ENCODE results near the gene DOC2A. TPM values are rescaled to one million over a fixed set of nuclear protein-coding genes. Genes with fewer than 3 reads are reported as not detected.

The DOC2A gene
- total and polyA plus RNA-seq, 9 of the 15 experiments (the other 6 are each of a cell fraction or from before 2014, with no cell fraction given), result 0.03 to 0.38 (median 0.28) TPM; not detected in 1

GRCh38 chr16:30041841-30042240 lies 31.0 kb upstream of the DOC2A start:
- ATAC-seq (no peak), FAIRE-seq (peak; percentile 57), DNase-seq (ENCODE audit: extremely low read depth in 1 of 4, low spot score in 3 of 4) (peak in 1 of 4 experiments; percentile 44)
- intact Hi-C loops (cut with micrococcal nuclease) (no loop called here), in situ Hi-C loops (cut with MboI) (no loop called here)
- Histone ChIP-seq H3K9me1 (ENCODE audit: control insufficient read depth, insufficient read depth, low read length) (no peaks in the 10 kb centered on the region), H4K20me1 (replicated peaks; ENCODE audit: control insufficient read depth, insufficient read depth, low read length) (no peaks in the 10 kb centered on the region), H3K9ac (ENCODE audit: insufficient read depth in 1 of 2, low read depth in 2 of 2, low read length in 2 of 2) (no peak overlapping the region), H3K4me2 (ENCODE audit: insufficient read depth, low read length) (no peak overlapping the region), H2AFZ (ENCODE audit: low read depth, low read length) (no peak overlapping the region), H3K79me2 (ENCODE audit: control insufficient read depth, insufficient read depth, low read length) (no peaks in the 10 kb centered on the region), H3K36me3 (ENCODE audit: control insufficient read depth, insufficient read depth, low read length) (no peaks in the 10 kb centered on the region), H3K27ac (ENCODE audit: extremely low read depth, low read depth, low read length) (no peak overlapping the region), H3K4me1 (replicated peaks in 1 of 2; ENCODE audit: control insufficient read depth in 2 of 2, insufficient read depth in 2 of 2, low read length in 2 of 2) (peaks cover 0 to 5% of the 10 kb centered on the region in 2 experiments; a peak in 3 of 5 replicates), H3K27me3 (ENCODE audit: control insufficient read depth in 2 of 2, insufficient read depth in 2 of 2, low read length in 2 of 2) (peaks cover 0 to 8% of the 10 kb centered on the region in 2 experiments; a peak in 2 of 5 replicates), H3K9me3 (replicated peaks; ENCODE audit: control insufficient read depth, insufficient read depth, low read depth, low read length) (no peaks in the 10 kb centered on the region), H3K4me3 (no peak overlapping the region)
- no TSS peak for BruUV-seq (replicated peaks)
- WGBS (ENCODE audit: insufficient coverage, low coverage, missing lambda C conversion rate), result 0% methylated on average over 5 of the region's 5 CpGs
- POLR2A ChIA-PET, result interaction anchor here (1.1 kb wide), 1 partner anchor 11 kb away, joined by 3 read pairs; a partner anchor contains a TSS
- CTCF ChIA-PET (ENCODE audit: low intra/inter-chr PET ratio), result interaction anchor here (0.6 to 0.7 kb wide), 2 partner anchors 98 to 652 kb away, joined by 3 read pairs; no protein-coding TSS in a partner anchor
- TF ChIP-seq RAD21 (CRISPR knock-in tag; conservative IDR thresholded peaks at IDR 0.05 in 1 of 2, IDR thresholded peaks at IDR 0.05 in 1 of 2) (peak; percentile 57 to 58), REST (IDR thresholded peaks at IDR 0.05; ENCODE audit: borderline replicate concordance) (peak; percentile 8; the same call in 1 of the 2 replicates), REST (CRISPR knock-in tag; IDR thresholded peaks at IDR 0.05; ENCODE audit: low read depth) (no peak), SRSF1 (IDR thresholded peaks at IDR 0.05; ENCODE audit: low read depth, low read length) (no peak), ZNF707 (CRISPR knock-in tag; conservative IDR thresholded peaks at IDR 0.05) (no peak), FOXK2 (conservative IDR thresholded peaks at IDR 0.05 in 1 of 2, IDR thresholded peaks at IDR 0.05 in 1 of 2; ENCODE audit: low read depth in 2 of 2) (peak in 1 of 2 experiments; percentile 31; a peak in 1 of 4 replicates), HDGF (IDR thresholded peaks at IDR 0.05) (no peak), CTCF (IDR thresholded peaks at IDR 0.05 in 2 of 3, conservative IDR thresholded peaks at IDR 0.05 in 1 of 3; ENCODE audit: insufficient read depth in 2 of 3, low read depth in 1 of 3, low read length in 3 of 3) (peak in 2 of 3 experiments; percentile 51 to 76; a peak in 5 of 6 replicates), CC2D1A (IDR thresholded peaks at IDR 0.05) (0 out of 2 replicates have a peak, but pooled peaks have one; percentile 30), ARID3A (IDR thresholded peaks at IDR 0.05; ENCODE audit: borderline replicate concordance, low read depth, low read length) (peak; percentile 81; the same call in 1 of the 2 replicates)
